ENCODE data around the gene GLT1D1.
A peak's percentile ranks its signal among the peaks of the same experiment; 100 is the strongest.
"Not testable (repeated sequence)": the region's sequence is repeated elsewhere in the genome, so short reads cannot be mapped to it uniquely, and the experiment has no call there.

Gene GLT1D1

DNA sequence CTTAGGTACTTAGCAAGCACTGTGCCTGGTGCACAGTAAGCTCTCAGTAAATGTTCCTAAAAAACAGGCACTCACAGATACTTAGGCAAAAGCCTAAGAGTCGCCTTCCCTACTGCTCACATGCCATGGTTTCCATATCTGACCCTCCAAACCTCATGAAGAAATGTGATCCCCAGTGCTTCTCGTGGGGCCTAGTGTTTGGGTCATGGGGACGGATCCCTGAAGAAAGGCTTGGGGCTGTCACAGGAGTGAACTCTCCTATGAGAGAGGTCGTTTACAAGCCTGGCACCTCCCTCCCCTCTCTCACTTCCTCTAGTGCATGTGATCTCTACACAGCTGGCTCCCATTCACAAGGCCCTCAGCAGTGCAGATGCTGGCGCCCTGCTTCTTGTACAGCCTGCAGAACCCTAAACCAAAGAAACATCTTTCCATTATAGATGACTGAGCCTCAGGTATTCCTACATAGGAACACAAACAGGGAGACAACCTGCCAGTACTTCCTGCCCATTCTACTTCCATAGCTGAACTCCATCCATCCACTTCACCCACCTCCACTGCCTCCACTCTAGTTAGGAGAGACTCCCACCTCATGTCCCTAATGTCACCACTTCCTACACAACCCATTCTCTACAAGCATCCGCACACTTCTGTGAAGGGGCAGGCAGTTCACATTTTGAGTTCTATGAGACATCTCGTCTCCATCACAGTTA, 32.4 kb upstream of the GLT1D1 start:
- peak; percentile 55 for DNase-seq

DNA sequence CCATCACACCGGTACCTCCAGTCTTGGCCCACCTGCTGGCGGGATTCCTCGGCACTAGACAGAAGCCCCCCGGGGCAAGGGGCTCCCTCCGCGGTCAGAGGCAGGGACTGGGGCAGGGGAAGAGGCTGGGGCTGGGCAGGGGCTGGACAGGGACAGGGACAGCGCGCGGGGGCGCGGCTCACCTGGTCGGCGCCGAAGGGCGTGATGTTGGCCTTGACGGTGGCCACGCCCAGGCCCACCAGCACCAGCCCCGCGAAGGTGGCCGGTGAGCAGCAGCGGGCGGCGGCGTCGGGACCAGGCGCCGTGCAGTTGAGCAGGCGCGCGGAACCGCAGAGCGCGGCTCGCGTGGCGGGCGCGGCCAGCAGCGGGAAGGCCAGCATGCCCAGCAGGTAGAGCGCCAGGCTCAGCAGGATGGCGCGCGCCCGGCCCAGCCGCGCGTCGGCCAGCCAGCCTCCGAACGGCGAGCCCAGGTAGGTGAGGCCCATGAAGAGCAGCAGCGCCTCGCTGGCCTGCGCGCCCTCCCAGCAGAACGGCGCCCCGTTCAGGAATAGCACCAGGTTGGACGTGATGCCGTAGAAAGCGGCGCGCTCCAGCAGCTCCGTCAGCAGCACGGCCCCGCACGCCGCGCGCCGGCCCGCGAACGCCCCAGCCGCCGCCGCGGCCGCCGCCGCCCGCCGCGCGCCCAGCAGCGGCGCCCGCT, 29.9 kb upstream of the GLT1D1 start:
- peak; percentile 36 for DNase-seq

DNA sequence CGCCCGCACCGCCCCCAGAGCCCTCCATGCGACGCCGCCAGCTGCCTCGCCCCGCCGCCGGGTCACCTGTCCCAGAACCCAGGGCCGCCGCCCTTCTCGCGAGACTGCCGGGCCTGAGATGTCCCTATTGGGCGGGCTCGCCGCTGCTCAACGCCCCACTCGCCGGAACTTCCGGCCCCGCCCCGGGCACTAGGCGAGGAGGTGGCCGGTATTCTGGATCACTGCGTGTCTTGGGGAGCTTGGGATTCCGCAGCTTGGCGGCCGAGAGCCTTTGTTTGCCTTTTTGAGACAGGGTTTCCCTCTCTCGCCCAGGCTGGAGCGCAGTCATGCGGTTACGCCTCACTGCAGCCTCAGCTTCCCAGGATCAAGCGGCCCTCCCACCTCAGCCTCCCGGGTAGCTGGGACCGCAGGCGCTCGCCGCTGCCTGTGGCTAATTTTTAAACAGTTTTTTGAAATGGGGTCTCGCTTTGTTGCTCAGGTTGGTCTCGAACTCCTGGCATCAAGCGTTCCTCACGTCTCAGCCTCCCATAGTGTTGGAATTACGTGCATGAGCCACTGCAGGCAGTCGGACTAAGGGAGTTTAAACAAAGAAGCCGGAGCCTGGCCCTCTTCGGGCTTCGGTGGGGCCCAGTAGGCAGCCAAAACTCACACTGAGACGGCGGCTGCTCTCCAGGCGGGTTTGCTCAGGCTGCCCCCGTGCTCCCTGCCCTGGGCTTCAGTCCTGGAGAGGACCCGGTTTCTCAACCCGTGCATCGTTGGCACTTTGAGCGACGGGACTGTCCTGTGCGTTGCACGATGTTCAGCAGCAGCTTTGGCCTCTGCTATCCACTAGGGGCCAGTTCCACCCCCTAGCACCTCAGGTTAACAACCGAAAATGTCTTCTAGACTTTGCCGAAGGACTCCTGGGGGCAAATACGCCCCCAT, 29.1 kb upstream of the GLT1D1 start, which contains the start of gene SLC15A4:
Gene SLC15A4 (minus strand): TSS at position 43 of the 924 bp plus-strand sequence. CDS start 15 bp downstream, at position 28.
- peak; percentile 97 for DNase-seq

DNA sequence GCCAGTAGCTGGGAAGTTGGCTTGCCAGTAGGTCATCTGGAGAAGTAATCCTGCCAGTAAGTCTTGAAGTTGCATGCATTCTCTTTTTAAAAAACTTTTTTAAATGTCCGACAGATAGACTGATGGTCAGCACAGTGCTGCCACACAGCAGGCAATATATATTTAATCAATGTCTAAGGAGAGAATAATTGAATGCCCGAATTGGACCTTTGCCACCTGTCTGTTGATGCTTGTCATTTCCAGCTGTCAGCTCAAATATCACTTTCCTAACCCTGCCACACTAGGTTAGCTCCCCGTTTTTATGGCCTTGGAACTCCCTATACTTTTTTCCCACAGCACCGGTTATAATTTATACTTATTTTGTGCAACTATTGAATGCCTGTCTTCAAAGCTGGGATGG, 27.4 kb upstream of the GLT1D1 start:
- no peak for DNase-seq

DNA sequence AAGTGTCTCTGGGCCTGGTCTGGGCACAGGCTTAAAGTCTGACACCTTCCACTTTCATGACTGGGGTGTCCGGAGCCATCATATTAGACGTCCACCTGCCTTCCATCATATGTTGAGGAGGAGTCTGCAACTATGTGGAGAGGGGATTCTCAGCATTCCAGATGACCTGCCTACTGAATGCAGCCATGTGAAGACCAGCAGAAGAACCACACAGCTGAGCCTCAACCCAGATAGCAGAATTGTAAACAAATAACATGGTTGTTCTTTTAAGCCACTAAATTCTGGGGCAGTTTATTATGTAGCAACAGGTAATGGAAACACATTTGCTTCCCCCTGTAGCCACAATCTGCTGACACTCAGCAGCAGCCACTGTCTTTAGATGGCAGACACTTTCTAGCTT, 25.6 kb upstream of the GLT1D1 start:
- DNase-seq = no peak

DNA sequence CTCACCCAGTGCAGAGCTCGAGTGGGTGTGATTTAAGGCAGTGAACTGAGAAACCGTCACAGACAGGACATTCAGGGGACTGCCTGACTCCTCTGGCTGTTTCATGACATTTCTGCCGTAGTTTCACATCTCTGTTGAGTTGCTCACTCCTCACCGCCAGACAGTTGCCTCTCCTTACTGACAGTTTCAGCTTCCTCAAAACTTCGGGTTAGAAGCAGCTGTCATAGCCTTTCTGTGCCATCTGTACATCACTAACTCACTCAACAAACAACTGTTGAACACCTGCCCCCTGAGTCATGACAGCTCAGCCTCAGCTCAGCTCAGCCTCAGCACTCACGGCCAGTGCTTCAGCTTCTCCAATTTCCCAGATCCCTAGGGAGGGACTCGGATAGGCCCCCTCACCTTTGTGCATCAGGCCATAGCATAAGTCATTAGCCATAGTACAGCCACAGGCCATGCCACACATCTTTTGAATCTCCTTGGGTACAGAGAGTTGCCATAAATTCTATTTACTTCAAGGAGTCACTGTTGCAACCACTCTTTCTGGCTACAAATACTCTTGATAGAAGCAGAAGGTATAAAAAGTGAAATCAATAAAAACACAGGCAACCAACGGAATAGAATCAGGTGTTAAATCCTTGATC, 23.3 kb upstream of the GLT1D1 start:
- DNase-seq = peak; percentile 36

DNA sequence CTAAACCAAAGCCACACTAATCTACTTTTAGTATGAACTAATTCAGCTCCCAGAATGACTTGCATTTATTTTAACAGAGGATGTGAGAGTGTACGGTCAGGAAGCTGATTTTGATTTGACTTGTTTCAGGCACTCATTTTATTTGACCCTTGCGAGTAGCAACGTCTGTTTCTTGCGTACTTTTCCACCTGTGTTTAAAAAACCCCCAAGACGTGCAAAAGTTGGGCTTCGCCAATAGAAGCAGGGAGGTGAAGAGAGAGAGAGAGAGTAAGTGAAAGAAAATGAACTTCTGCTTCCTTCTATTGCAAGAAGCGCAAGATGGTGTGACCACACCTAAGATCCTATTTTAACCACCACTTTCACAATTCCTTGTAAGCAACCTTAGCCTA, 22.8 kb upstream of the GLT1D1 start:
- peak; percentile 54 for DNase-seq

DNA sequence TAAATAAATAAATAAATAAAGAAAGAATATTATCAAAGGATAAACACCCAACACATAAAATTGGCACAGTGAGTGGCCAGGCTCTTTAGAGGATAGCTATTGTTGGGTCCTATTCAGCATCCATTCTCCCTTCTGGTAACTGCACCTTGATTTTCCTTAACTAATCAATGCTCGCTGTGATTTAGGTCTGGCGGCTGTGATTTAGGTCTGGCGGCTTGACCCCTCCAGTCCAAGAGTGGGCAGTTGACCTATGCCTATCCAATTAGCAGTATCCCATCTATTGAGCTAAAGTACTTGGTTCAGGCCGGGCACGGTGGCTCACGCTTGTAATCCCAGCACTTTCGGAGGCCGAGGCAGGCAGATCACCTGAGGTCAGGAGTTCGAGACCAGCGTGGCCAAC, 19.9 kb upstream of the GLT1D1 start:
- DNase-seq = no peak

DNA sequence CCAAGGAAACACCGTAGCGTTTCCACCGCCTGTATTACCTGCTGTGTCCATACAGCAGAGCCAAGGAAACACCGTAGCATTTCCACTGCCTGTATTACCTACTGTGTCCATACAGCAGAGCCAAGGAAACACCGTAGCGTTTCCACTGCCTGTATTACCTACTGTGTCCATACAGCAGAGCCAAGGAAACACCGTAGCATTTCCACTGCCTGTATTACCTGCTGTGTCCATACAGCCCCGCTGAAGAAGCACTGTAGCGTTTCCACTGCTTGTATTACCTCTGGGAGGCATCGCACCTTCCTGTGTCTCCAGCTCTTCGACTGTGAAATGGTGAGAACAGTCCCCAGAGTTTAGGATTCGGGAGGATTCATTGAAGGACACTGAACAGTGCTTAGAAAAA, 13.4 kb upstream of the GLT1D1 start:
- not testable (repeated sequence) for DNase-seq

DNA sequence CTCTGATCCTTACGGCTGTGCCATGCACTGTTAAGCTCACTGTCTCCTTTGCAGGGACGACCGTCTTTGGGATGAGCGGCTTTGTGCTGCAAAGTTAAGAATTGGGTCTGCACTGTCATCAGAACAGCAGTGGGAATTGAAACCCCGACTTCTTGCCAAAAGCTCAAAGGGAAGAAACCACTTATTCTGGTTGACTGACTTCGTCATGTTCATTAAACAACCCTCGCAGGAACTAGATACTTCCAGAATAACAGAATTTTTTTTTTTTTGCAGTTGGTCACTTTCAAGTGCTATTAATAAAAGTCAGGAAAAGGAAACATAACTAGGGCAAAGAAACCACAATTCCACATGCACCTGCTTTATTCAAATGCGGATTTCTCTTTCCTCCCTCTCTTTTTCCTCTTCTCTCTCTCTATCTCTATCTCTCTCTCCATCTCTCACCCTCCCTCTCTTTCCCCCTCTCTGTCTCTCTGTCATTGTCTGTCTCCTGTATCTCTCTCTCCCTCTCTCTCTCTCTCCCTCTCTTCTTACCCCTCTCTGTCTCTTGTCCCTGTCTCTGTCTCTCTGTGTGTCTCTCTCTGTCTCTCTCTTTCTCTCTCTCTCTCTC, 12.3 kb upstream of the GLT1D1 start:
- DNase-seq = no peak

DNA sequence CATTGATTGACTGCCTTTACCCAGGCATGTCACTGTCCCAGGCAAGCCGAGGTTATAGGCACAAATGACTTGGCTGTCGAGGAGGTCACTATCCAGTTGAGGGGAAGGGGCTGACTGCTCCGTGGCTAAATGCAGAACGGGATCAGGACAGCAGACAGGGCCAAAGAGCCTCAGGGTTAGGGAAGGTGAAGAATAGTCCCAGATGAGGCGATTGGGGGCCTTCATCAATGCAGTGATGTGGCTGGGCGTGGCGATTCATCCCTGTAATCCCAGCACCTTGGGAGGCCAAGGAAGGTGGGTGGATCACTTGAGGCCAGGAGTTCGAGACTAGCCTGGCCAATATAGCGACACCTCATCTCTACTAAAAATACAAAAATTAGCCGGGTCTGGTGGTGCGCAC, 10.7 kb upstream of the GLT1D1 start:
- no peak for DNase-seq

DNA sequence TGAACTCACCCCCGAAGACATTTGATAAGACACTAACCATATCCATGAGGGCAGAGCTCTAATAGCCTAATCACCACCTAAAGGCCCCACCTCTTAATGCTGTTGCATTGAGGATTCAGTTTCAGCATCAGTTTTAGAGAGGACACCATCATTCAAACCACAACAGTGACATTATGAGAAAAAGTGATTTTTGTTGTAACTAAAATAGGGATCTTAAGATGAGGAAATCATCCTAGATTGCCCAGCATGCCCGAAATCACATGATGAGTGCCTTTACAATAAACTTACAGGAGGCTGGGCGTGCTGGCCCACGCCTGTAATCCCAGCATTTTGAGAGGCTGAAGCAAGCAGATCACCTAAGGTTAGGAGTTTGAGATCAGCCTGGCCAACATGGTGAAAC, 9.7 kb upstream of the GLT1D1 start:
- DNase-seq = no peak

DNA sequence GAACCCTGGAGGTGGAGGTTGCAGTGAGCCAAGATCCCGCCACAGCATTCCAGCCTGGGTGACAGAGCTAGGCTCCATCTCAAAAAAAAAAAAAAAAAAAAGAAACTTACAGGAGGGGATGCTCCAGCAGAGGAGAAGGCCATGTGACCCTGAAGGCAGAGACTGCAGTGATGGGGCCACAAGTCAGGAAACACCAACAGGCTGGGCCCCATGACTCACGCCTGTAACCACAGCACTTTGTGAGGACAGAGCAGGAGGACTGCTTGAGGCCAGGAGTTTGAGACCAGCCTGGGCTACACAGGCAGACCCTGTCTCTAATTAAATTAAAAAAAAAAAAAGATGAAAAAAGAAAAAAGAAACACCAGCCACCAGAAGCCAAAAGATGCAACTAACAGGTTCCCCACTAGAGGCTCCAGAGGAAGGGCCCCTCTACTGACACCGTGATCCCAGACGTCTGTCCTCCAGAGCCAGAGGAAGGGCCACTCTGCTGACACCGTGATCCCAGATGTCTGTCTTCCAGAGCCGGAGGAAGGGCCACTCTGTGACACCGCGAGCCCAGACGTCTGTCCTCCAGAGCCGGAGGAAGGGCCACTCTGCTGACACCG, 9.1 kb upstream of the GLT1D1 start:
- DNase-seq = no peak

DNA sequence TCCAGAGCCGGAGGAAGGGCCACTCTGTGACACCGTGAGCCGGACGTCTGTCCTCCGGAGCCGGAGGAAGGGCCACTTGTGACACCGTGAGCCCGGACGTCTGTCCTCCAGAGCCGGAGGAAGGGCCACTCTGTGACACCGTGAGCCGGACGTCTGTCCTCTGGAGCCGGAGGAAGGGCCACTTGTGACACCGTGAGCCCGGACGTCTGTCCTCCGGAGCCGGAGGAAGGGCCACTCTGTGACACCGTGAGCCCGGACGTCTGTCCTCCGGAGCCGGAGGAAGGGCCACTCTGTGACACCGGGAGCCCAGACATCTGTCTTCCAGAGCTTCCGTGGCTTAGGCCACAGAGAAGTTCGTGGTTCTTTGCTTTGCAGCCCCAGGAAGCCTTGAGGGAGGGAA, 6.6 kb upstream of the GLT1D1 start:
- DNase-seq = not testable (repeated sequence)

DNA sequence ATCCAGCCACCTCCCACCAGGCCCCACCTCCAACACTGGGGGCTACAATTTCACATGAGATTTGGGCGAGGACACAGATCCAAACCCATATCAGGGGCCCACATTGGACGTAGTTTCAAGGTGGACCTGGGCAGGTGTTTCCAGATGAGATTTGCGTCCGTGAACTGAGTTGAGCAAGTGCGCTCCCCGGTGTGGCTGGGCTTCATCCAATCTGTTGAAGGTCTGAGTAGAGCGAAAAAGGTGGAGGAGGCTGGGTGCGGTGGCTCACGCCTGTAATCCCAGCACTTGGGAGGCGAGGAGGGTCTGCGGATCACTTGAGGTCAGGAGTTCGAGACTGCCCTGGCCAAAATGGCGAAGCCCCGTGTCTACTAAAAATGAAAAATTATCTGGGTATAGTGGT, 4.9 kb upstream of the GLT1D1 start:
- no peak for DNase-seq

DNA sequence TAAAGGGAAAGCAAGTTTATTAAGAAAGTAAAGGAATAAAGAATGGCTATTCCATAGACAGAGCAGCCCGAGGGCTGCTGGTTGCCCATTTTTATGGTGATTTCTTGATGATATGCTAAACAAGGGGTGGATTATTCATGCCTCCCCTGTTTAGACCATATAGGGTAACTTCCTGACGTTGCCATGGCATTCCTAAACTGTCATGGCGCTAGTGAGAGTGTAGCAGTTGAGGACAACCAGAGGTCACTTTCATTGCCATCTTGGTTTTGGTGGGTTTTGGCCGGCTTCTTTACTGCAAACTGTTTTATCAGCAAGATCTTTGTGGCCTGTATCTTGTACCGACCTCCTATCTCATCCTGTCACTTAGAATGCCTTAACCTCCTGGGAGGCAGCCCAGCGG, 3.5 kb upstream of the GLT1D1 start:
- not testable (repeated sequence) for DNase-seq

DNA sequence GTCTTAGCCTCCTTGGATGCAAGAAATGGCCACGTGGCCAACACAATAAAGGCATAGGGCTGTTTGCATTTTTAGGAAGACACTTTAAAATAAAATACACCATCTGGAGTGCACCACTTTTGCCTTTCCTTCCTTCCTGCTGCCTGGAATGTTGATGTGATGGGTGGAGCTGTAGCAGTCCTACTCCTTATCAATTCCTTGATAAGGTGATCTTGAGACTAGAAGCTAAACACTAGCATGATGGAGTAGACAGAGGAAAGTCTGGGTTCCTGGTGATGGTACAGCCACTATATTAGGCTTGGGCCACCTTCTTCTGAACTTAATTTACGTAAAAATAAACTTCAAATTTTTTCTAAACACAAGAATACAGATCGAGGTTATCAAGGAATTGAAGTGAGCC, 2.9 kb upstream of the GLT1D1 start:
- no peak for DNase-seq

DNA sequence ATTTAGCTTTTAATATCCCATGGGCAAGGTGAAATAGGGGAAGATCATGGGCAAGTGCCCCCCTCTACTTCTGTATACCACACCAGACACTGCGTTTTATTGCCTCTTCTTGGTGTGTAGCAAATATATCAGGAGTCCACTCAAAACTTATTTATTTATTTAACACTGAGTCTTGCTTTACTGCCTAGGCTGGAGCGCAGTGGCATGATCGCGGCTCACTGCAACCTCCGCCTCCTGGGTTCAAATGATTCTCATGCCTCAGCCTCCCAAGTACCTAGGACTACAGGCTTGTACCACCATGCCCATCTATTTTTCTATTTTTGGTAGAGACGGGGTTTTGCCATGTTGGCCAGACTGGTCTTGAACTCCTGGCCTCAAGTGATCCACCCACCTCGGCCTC, 1.8 kb upstream of the GLT1D1 start:
- not testable (repeated sequence) for DNase-seq

DNA sequence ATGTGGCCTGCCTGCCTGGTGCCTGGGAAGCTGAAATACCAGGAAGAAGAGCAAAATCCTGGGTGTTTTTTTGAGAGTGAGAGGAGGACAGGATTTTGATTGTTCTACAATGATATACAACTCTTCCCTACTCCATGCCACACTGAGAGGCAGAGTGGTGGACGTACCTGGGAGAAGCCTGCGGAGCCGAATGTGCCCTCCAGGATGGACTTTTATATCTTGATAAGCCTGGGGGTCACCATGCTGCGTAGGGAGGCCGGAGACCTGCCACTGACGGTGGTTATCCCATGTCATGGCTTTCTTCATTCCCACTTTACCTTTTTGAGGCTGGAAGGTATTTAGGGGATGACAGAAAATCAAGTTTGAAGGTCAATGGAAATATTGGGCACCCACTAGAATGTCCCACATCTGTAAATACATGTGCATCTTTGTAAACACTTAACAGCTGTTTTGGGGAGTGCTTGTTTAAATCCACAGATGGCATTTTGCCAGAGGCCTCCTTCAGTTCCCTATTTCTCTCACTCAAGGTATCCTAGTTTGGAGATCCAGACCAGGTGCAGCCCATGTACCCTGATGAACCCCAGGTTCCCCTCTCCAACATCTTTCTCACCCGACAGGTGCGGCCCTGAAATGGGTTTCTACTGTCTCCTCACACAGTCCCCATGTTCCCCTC, 1.1 kb upstream of the GLT1D1 start:
- DNase-seq = peak; percentile 13

DNA sequence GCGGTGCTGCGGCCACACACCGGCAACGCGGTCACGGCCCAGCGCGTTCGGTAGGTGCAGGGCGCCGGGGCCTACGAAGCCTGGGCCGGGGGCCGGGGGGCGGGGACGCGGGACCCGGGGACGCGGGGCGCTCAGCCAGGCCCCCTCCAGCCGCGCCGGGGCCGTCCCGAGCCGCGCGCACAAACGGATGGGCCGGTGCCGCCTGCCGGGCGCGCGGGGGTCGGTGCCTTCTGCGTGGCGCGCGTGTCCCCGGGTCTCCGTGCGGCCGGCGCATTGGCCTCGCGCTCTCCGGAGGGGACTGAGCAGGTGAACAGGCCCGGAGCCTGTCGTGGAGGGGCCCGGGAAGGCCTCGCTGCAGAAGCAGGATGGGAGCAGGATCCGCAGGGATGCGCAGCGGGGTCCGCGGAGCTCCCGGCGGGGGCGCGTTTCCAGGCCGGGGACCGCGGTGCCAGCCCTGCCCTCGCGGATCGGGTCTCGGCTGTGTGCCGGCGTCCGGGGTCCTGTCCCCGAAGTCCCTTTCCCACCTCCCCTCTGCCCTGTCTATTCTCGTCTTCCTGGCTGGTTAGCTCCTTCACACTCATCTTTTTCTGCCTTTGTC, 421 bp downstream of the GLT1D1 start:
- DNase-seq = no peak
